Suprapubic skin (tissue), 4 donors: Measurements from ENCODE around the gene NDC1. TPM values are rescaled to one million over a fixed set of nuclear protein-coding genes. Genes with fewer than 3 reads are reported as not detected.

Experiments
- DNase-seq, 2 donors: peaks; one replicate each; pipeline ENCODE4 v3.0.0-alpha.2; 2019; ENCODE audit warnings: low spot score in 2 of 2
- H3K27ac ChIP-seq: fragments of 200-600 bp; sonication (generic); one replicate; pipeline ENCODE4 v1.5.1; 2019
- H3K27me3 ChIP-seq: fragments of 200-600 bp; sonication (generic); one replicate; pipeline ENCODE4 v1.5.1; 2019
- H3K36me3 ChIP-seq: fragments of 200-600 bp; sonication (generic); one replicate; pipeline ENCODE4 v1.5.1; 2019
- H3K4me1 ChIP-seq: fragments of 200-600 bp; sonication (generic); one replicate; pipeline ENCODE4 v1.5.1; 2019
- H3K4me3 ChIP-seq: fragments of 200-600 bp; sonication (generic); one replicate; pipeline ENCODE4 v1.5.1; 2019; ENCODE audit warnings: mild to moderate bottlenecking
- H3K9me3 ChIP-seq: fragments of 200-600 bp; sonication (generic); one replicate; pipeline ENCODE4 v1.5.1; 2019
- EP300 ChIP-seq: sonication (generic); formaldehyde crosslinking; IDR thresholded peaks from one replicate; pipeline ENCODE4 v1.6.1; 2017; ENCODE audit warnings: antibody characterized with exemption
- POLR2A ChIP-seq, 2 donors: fragments of 450-650 bp; IDR thresholded peaks; one replicate each; pipeline ENCODE4 v1.6.1; 2017; ENCODE audit warnings: antibody characterized with exemption in 2 of 2, mild to moderate bottlenecking in 2 of 2, moderate library complexity in 2 of 2
- POLR2AphosphoS5 ChIP-seq, 3 donors: sonication (generic); formaldehyde crosslinking; IDR thresholded peaks; one replicate each; pipeline ENCODE4 v1.6.1; 2017; ENCODE audit warnings: antibody characterized with exemption in 3 of 3
- WGBS: methylation state at CpG from one replicate; pipeline ENCODE4 v1.1.5; 2018; 5-methylcytosine and 5-hydroxymethylcytosine counted together
- total RNA-seq, 4 donors: library from RNA; depleted of rRNA; stranded (reverse); fragments of >200 nt; gene quantifications; one replicate each; pipeline ENCODE4 v1.1.0, GENCODE V29; 2016
- TF ChIP-seq, protein P1 (sequence below), 2 donors: fragments of 200-600 bp in 1 of 2; fragments of 450-650 bp in 1 of 2; sonication (generic) in 1 of 2; IDR thresholded peaks; one replicate each; pipeline ENCODE4 v1.5.1; 2016 to 2019; ENCODE audit warnings: antibody characterized with exemption in 2 of 2, mild to moderate bottlenecking in 1 of 2, moderate library complexity in 1 of 2

Gene NDC1
- total RNA-seq, 4 donors from 2014 or later: 13.5 to 19.4 (median 15.1) TPM

DNA sequence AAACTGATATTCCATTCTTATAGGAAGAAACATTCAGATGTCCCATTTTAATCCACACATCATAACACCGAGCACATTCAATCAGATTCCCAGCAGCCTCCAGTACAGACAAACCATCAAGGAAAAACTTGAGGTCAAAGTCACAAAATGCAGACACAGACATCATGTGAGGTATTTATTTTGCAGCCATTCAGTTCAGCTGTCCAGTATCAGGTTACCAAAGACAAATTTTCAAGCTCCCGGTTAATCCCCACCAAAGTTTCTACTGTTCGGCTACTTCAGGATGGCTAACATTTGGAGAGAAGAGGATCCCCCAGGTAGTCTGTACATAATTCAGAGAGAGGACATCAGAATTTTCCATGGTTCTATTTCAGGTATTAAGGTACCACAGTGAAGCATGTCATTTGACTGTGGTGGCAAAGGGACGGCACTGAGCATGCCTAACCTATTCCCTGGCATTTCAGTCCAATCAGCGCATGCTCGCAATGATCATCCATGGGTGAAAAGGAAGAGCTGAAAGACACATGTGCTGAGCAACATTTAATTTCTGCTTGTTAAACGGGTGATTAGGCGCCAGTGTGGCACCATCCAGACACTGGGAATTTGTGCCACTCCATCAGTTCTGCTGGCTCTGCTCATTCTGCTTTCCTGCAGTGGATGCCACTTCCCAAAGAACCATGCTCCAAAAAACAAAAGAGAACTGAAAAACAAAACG, 13.6 kb upstream of the NDC1 start:
- H3K4me3 ChIP-seq: no peak overlapping the region

DNA sequence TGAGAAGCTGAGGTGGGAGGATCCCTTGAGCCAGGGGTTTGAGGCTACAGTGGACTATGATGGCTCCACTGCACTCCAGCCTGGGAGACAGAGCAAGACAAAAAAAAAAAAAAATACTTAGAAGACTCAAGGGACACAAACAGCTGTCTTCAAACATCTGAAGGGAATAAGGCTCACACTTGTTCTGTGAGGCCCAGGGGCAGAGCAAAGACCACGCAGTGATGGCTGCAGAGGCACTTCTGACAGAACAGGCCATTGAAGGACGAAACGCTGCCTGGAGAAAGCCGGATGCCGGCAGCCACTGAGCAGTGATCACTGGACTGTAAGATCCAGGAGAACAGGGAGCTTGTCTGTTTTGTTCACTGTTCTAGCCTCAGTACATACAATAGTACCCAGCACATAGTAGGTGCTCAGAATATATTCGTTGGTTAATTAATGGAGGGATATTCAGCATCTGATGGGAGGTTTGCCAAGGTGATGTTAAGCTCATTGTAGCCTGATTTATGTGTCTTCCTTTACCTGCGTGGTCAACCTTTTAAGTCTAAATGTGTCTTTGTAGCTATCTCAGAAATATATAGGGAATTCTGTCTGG, 12.1 kb upstream of the NDC1 start:
- Histone ChIP-seq H3K36me3 (peaks cover 38% of the 10 kb centered on the region), H3K27ac (no peak overlapping the region), H3K4me3 (no peak overlapping the region), H3K27me3 (no peaks in the 10 kb centered on the region), H3K4me1 (no peaks in the 10 kb centered on the region), H3K9me3 (no peaks in the 10 kb centered on the region)
- 78% methylated on average over 7 of the region's 7 CpGs for WGBS
- no peak for TF ChIP-seq POLR2AphosphoS5 (IDR thresholded peaks at IDR 0.05)
- no peak for TF ChIP-seq POLR2A (IDR thresholded peaks at IDR 0.05)
- no peak for TF ChIP-seq EP300
- TF ChIP-seq, protein P1, sequence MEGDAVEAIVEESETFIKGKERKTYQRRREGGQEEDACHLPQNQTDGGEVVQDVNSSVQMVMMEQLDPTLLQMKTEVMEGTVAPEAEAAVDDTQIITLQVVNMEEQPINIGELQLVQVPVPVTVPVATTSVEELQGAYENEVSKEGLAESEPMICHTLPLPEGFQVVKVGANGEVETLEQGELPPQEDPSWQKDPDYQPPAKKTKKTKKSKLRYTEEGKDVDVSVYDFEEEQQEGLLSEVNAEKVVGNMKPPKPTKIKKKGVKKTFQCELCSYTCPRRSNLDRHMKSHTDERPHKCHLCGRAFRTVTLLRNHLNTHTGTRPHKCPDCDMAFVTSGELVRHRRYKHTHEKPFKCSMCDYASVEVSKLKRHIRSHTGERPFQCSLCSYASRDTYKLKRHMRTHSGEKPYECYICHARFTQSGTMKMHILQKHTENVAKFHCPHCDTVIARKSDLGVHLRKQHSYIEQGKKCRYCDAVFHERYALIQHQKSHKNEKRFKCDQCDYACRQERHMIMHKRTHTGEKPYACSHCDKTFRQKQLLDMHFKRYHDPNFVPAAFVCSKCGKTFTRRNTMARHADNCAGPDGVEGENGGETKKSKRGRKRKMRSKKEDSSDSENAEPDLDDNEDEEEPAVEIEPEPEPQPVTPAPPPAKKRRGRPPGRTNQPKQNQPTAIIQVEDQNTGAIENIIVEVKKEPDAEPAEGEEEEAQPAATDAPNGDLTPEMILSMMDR (IDR thresholded peaks at IDR 0.05): no peak
- no peak for DNase-seq

More for the DNA sequence above, 13.6 kb upstream of the NDC1 start:
- no peak for DNase-seq
- H3K27me3 ChIP-seq: no peaks in the 10 kb centered on the region
- H3K9me3 ChIP-seq: no peaks in the 10 kb centered on the region
- TF ChIP-seq POLR2A (IDR thresholded peaks at IDR 0.05) (no peak), POLR2AphosphoS5 (IDR thresholded peaks at IDR 0.05) (no peak), EP300 (no peak)
- TF ChIP-seq, protein P1 (IDR thresholded peaks at IDR 0.05): no peak
- no peak overlapping the region for H3K27ac ChIP-seq
- H3K4me1 ChIP-seq: no peaks in the 10 kb centered on the region
- peaks cover 53% of the 10 kb centered on the region for H3K36me3 ChIP-seq
- 85% methylated on average over 9 of the region's 9 CpGs for WGBS

DNA sequence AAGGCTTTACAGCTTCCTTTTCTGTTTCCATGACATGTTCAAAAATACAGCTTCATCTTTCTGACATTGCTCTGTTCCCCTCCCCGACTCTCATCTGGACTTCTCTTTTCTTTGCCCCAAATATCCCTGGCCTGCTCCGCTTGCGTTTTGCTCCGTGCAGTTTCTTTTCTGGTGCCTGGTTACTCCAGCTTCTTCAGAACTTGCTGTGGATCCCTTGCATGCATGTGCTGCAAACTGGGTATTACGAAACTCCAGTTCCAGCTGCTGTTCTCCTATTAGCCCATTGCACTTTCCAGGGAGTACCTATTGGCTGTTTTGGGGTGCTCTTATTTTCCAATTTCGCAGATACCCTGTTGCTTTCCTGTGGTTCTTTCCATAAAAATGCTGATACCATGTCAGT, 9.9 kb upstream of the NDC1 start:
- Histone ChIP-seq H3K4me1 (no peaks in the 10 kb centered on the region), H3K36me3 (peaks cover 16% of the 10 kb centered on the region), H3K4me3 (no peak overlapping the region), H3K27ac (no peak overlapping the region), H3K27me3 (no peaks in the 10 kb centered on the region), H3K9me3 (no peaks in the 10 kb centered on the region)
- DNase-seq: no peak
- 90% methylated on average over 6 of the region's 6 CpGs for WGBS
- TF ChIP-seq, protein P1 (IDR thresholded peaks at IDR 0.05): no peak
- no peak for TF ChIP-seq EP300
- TF ChIP-seq POLR2A (IDR thresholded peaks at IDR 0.05): no peak
- no peak for TF ChIP-seq POLR2AphosphoS5 (IDR thresholded peaks at IDR 0.05)

DNA sequence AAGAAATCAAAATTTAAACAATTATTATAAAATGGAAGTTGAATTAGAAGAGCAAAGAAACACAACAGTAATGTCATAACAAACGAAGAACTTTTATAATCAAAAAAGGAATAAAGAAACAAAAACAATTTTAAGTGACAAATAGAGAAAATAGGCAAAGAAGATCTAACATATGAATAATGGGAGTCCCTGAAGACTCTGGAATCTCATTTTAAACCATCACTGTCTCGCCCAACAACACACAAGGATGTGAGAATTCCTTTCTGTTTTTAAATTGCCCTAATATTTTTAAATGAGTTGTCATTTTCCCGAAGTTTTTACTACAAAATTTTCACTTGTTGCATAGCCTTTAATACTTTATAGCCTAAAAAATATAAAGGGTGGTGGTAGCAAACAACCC, 4.3 kb upstream of the NDC1 start:
- DNase-seq: no peak
- Histone ChIP-seq H3K4me1 (peaks cover 6% of the 10 kb centered on the region), H3K27me3 (no peaks in the 10 kb centered on the region), H3K4me3 (no peak overlapping the region), H3K36me3 (no peaks in the 10 kb centered on the region), H3K9me3 (no peaks in the 10 kb centered on the region), H3K27ac (no peak overlapping the region)
- WGBS: 86% methylated on average over 3 of the region's 3 CpGs
- TF ChIP-seq EP300: no peak
- TF ChIP-seq, protein P1 (IDR thresholded peaks at IDR 0.05): no peak
- TF ChIP-seq POLR2AphosphoS5 (IDR thresholded peaks at IDR 0.05): no peak
- TF ChIP-seq POLR2A (IDR thresholded peaks at IDR 0.05): no peak

DNA sequence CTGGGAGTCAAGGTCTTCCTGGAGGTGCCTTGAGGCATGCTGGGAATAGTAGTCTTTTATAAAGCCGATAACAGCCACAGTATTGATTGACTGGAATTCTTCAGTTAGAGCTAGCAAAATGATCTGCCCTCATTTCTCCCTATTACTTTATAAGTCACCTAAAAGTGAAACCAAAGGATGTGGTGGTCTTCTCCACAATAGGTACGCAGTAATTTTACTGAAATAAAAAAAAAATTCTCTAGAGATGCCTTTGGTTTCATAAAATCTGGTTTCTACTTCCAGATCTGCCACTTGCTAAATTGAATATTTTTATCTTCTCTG, 518 bp upstream of the NDC1 start:
- H3K27me3 ChIP-seq: no peaks in the 10 kb centered on the region
- peak overlapping the region; percentile 86 for H3K4me3 ChIP-seq
- 5% methylated on average over 2 of the region's 2 CpGs for WGBS
- no peaks in the 10 kb centered on the region for H3K36me3 ChIP-seq
- TF ChIP-seq, protein P1 (IDR thresholded peaks at IDR 0.05): no peak
- TF ChIP-seq POLR2AphosphoS5 (IDR thresholded peaks at IDR 0.05) (no peak), POLR2A (IDR thresholded peaks at IDR 0.05) (no peak), EP300 (no peak)
- DNase-seq: no peak
- H3K9me3 ChIP-seq: no peaks in the 10 kb centered on the region
- H3K4me1 ChIP-seq: peaks cover 13% of the 10 kb centered on the region
- peak overlapping the region; percentile 98 for H3K27ac ChIP-seq
